NOMO-1 treated with dmso at 0.1 percent for 144 hours (cell line): ENCODE data around the gene CALB2.

Experiments
- DNase-seq: peaks from one replicate; lab custom pipeline; 2025; ENCODE audit not compliant: unreplicated experiment; lab: John Stamatoyannopoulos, UW

CALB2 gene

GRCh38 chr16:71426069-71426879, 67.8 kb downstream of the CALB2 start:
- DNase-seq: no peak

GRCh38 chr16:71426880-71427615, 68.5 kb downstream of the CALB2 start:
- no peak for DNase-seq

DNA sequence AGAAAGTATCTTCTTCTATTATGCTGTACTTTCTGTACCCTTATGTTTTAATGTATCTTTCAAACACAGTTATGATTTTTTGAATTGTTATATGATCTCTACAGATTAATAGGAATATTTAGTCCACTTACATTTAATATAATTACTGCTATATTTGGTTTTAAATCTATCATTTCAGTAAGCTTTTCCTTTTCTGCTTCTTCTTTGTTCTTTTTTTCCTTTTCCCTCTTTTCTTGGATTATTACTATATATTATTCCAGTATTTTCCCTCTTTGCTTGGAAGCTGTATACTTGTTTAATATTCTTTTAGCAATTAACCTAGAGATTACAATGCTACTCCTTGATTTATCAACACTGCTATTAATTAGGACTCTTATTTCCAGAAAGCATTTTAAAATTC, 69.9 kb downstream of the CALB2 start:
- no peak for DNase-seq

DNA sequence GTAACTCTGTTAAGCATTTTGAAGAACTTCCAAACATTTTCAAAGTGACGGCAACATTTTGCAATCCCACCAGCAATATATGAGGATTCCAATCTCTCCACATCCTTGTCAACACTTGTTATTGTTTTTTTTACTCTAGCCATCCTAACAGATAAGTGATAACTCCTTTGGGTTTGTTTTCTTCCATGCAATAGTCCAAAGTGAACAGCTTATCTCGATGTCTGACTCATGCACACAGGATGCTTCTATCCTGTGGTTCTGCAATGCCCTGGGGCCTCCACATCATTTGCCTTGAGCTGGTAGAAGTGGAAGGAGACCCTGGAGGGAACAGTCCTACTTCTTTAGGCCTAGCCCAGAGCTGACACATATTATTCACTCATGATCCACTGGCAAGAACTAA, 70.4 kb downstream of the CALB2 start:
- no peak for DNase-seq

- DNase-seq: no peak
Observed at GRCh38 chr16:71429581-71429980, 71.1 kb downstream of the CALB2 start.

DNA sequence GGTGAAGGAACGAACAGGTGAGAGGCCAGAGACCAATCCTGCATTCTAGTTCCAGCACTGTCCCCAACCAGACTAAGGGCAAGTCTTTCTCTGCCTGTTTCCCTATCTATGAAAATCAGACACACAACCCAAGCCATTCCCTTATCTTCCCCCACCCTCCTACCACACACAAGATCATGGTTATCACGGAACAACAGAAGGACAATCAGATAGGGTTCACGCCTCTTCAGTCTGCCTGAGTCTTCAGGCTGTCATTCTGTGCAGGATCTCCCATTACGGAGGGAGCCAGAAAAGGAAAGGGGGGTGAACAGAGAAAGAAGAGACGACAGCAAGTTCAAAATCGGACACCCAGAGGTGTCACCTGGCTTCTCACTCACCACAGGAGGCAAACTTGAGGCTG, 72.2 kb downstream of the CALB2 start:
- no peak for DNase-seq

DNA sequence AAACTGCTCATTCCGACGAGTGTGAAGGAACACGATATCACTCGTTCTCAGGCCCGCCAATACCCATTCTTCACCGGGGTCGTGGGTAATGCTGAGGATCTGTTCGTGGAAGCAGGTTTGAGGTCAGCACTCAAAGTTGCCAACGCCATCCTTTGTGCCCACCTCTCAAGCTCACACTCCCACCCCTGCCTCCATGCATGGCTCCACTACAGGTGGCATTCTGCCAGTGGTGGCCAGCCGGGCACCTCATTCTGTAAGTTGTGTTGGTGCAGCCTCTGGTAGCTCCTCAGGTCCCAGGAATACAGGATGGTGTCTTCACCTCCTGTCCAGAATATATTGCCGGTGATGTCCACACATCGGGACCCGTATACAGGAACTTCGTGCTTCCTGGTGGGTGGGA, 72.7 kb downstream of the CALB2 start:
- no peak for DNase-seq

- no peak for DNase-seq
Observed at GRCh38 chr16:71431991-71432390, 73.5 kb downstream of the CALB2 start.

GRCh38 chr16:71432906-71433305, 74.4 kb downstream of the CALB2 start:
- DNase-seq: no peak

- DNase-seq: no peak
Observed at GRCh38 chr16:71436473-71436872, 78.0 kb downstream of the CALB2 start.

DNA sequence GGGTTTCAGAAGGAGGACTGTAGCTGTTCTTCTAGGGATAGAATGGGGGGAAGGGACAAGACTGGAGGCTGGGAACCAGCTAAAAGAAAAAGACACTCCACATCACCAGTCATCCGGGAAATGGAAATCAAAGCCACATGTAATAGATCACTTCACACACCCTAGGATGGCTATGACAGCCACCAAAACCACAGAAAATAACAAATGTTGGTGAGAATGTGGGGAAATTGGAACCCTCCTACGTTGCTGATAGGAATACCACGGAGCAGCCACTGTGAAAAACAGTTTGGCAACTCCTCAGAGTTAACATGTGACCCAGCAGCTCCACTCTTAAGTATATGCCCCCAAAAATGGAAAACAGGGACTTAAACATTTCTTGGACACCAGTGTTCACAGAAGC, 81.0 kb downstream of the CALB2 start:
- DNase-seq: no peak
